GM21423 (cell line): ENCODE measurements around the gene CST9.
"Not testable (repeated sequence)": the region's sequence is repeated elsewhere in the genome, so short reads cannot be mapped to it uniquely, and the experiment has no call there.

Experiments used
- ATAC-seq: cut with Tn5 transposase; IDR thresholded peaks from one replicate; pipeline ENCODE4 v1.9.1; 2021; ENCODE audit warnings: mild to moderate bottlenecking, moderate library complexity; ENCODE audit not compliant: unreplicated experiment

Gene CST9

DNA sequence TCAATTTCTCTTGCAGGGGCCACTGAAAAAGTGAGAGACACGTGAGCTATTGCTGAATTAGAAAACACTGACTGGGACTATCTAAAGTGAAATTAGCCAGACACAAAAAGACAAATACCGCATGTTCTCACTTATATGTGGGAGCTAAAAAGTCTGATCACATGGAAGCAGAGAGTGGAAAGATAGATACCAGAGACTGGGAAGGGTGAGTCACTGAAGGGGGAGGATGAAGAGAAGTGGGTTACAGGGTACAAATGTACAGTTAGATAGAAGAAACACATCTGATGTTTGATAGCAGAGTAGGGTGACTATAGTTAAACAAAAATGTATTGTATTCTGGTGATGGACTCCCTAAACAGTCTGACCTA is 18.6 kb upstream of the CST9 start:
- no peak for ATAC-seq

GRCh38 chr20:23623666-23624323 is 18.1 kb upstream of the CST9 start:
- no peak for ATAC-seq

GRCh38 chr20:23622839-23623343 is 17.2 kb upstream of the CST9 start:
- peak; percentile 60 for ATAC-seq

DNA sequence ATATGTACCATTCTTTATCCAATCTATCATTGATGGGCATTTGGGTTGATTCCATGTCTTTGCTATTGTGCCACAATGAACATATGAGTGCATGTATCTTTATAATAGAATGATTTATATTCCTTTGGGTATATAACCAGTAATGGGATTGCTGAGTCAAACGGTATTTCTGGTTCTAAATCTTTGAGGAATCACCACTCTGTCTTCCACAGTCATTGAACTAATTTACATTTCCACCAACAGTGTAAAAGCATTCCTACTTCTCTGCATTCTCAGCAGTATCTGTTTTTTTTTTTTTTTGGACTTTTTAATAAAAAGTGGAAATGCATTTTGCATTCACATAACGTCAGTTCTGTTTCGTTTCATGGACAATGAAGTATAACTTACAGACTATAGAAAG is 16.7 kb upstream of the CST9 start:
- ATAC-seq: not testable (repeated sequence)

- not testable (repeated sequence) for ATAC-seq
These were observed 15.1 kb upstream of the CST9 start for GRCh38 chr20:23620670-23621386.

DNA sequence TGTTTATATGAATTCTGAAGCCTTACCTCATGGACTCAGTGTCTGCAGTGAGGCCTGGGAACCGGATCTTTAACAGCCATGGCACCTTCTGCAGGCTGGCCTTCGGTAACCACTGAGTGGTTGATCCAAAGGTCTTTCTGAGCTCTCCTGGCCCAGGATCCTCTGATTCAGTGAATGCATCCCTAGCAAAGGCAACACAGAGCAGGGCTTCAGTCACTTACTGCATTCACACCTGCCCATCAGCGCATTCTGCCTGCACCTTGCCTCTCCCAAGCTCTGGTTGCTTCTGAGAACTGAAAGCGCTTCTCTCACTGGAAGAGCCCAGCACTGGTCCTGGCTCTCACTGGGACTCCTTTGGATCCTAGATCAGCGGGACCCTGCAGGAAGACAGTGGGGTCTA is 8.4 kb upstream of the CST9 start:
- ATAC-seq: no peak

GRCh38 chr20:23613676-23614075 is 8.0 kb upstream of the CST9 start:
- ATAC-seq: no peak

GRCh38 chr20:23612396-23612795 is 6.7 kb upstream of the CST9 start:
- no peak for ATAC-seq

- ATAC-seq: no peak
These were observed 3.9 kb upstream of the CST9 start for GRCh38 chr20:23609486-23610109.

DNA sequence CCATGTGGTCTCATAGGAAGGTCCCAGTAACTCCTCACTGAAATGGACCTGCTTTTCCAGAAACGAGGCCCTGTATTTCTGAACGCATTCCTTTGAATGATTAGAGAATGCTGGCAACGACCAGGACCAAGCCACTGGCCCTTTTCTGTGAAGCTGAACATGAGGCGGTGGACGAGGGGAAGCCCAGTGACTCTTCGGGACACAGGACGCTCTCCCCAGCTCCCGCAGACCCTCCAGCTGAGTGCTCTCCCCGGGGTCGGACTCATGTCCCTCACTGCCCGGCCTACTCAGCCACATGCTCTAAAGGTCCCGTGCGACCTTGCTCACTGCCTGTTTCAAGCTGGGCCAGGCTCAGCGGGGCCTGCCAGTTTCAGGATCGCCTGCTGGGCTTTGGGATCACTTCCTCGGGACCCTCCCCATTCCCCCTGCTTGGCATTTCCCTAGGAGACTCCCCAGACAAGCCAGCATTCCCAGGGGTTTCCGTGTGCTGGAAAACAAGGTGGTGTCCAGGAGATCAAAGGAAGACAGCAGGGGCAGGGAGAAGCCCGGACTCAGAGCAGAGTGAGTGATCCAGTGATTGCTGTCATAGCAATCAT is 2.6 kb upstream of the CST9 start:
- ATAC-seq: no peak

GRCh38 chr20:23607497-23608245 is 2.0 kb upstream of the CST9 start:
- no peak for ATAC-seq

- peak; percentile 92 for ATAC-seq
These were observed 934 bp upstream of the CST9 start for GRCh38 chr20:23606652-23607049.

DNA sequence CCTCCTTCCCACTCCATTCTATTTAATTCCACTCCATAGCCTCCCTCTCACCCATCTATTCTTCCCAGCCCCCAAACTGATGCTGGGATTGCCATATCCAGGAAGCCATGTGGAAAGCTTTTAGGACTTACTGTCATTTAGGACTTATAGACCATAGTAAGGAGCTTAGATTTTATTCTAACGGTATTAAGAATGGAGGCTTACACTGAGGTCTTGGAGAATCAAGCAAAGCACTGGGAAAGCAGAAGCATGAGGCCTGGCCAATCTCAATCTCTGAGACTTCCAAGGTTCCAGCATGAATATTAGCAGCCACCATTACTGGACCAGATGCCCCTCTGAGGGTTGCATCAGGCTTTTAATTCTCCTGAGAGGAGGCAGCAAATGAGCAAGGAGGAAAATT is 1.4 kb downstream of the CST9 start:
- ATAC-seq: no peak

DNA sequence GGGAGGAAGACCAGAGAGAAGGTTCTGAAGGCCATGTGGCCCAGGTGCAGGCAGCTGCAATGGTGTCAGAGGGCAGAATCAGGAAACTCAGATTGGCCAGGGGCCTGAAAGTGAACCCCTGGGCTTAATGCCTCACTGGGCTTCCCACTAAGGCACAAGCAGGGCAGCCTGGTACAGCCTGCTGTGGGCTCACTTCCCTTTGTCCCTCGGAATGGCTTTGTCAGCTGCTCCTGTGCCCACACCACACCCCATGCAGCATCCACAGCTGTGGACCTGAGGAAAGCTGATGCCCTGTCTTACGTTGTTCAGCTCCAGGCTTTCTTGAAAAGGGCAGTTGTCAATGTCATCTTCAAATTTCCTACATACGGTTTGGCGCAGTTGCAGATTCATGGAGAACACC is 2.4 kb downstream of the CST9 start:
- no peak for ATAC-seq

DNA sequence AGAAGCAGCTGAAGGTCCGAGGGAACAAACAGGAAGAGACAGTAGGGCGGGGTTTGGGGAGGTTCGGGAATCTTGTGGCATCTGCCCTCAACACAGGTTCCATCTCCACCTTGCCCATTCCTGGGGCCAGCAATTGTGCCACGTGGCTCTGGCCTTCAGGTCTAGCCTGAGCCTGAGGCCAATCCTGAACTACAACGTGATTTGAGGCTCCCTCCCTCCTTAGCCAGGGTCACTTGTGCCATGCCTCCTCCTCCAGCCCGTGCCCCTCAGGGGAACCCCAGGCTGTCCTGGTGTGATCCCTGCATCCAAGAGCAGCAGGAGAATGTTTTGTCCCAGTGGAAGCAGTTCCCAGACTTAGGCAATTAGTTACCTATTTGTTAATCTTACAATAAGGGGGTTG is 3.0 kb downstream of the CST9 start:
- ATAC-seq: no peak

- ATAC-seq: no peak
These were observed 3.5 kb downstream of the CST9 start for GRCh38 chr20:23602241-23602640.

DNA sequence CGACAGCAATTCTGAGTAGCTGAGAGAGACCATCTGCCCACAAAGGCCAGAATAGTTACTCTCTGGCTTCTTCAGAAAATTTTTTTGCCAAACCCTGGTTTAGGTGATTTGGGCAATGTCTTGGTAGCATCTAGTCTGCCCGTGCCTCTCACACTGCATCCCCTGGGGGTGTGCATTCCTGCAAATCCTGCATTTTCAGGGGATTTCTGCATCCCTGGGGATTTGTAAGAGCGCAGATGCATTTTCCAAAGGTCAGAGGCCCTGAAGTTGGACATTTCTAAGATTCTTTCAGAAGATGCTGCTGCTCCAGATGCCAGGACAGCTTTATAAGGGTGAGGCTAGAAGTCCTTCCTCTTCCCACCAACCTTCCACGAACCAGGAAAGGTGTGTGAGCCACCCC is 4.0 kb downstream of the CST9 start:
- ATAC-seq: no peak

- ATAC-seq: no peak
These were observed 7.2 kb downstream of the CST9 start for GRCh38 chr20:23598481-23598880.

DNA sequence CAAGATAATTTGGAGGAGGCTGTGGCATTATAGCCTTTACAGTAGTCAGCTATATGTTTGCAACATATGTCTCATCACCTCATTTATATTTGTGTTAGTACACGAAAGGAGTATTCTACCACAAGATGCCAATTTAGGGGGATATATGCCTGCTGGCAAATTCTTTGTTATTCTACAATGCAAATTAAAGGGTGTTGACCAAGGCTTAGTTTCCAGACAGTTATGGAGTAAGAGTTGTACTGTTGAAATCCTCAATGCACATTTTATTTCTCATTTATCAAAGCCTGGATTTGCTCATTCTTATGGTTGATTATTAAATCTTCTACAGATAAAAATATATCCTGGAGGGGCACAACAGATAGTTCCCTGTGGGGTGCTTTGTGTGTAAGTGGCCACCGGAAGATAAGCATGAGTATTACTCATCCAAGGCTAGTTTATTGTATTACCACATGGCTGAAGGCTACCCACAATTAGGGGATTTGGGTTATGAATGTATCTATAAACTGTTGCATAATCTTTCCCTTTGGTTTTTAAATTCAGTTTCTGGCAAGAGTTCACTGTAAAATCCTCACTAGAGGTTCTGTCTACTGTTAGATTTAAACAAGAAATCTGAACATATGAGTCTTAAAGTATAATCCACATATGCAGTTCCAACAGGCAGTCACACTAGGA is 9.0 kb downstream of the CST9 start:
- ATAC-seq: no peak

- ATAC-seq: no peak
These were observed 9.8 kb downstream of the CST9 start for GRCh38 chr20:23595941-23596340.
